GM19324 (cell line): ENCODE measurements around the gene EIF4G1.
"Not testable (repeated sequence)": the region's sequence is repeated elsewhere in the genome, so short reads cannot be mapped to it uniquely, and the experiment has no call there.

Experiments used
- ATAC-seq: cut with Tn5 transposase; IDR thresholded peaks from one replicate; pipeline ENCODE4 v1.9.1; 2021; ENCODE audit warnings: mild to moderate bottlenecking, moderate library complexity; ENCODE audit not compliant: unreplicated experiment, low FRiP score

Gene EIF4G1, protein sequence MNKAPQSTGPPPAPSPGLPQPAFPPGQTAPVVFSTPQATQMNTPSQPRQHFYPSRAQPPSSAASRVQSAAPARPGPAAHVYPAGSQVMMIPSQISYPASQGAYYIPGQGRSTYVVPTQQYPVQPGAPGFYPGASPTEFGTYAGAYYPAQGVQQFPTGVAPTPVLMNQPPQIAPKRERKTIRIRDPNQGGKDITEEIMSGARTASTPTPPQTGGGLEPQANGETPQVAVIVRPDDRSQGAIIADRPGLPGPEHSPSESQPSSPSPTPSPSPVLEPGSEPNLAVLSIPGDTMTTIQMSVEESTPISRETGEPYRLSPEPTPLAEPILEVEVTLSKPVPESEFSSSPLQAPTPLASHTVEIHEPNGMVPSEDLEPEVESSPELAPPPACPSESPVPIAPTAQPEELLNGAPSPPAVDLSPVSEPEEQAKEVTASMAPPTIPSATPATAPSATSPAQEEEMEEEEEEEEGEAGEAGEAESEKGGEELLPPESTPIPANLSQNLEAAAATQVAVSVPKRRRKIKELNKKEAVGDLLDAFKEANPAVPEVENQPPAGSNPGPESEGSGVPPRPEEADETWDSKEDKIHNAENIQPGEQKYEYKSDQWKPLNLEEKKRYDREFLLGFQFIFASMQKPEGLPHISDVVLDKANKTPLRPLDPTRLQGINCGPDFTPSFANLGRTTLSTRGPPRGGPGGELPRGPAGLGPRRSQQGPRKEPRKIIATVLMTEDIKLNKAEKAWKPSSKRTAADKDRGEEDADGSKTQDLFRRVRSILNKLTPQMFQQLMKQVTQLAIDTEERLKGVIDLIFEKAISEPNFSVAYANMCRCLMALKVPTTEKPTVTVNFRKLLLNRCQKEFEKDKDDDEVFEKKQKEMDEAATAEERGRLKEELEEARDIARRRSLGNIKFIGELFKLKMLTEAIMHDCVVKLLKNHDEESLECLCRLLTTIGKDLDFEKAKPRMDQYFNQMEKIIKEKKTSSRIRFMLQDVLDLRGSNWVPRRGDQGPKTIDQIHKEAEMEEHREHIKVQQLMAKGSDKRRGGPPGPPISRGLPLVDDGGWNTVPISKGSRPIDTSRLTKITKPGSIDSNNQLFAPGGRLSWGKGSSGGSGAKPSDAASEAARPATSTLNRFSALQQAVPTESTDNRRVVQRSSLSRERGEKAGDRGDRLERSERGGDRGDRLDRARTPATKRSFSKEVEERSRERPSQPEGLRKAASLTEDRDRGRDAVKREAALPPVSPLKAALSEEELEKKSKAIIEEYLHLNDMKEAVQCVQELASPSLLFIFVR (N-terminal part only)

GRCh38 chr3:184314363-184314699 is at the start of gene EIF4G1:
EIF4G1 (plus strand) TSS chr3:184314606; CDS start chr3:184315797, 1,191 bp downstream.
- ATAC-seq = peak; percentile 88

DNA sequence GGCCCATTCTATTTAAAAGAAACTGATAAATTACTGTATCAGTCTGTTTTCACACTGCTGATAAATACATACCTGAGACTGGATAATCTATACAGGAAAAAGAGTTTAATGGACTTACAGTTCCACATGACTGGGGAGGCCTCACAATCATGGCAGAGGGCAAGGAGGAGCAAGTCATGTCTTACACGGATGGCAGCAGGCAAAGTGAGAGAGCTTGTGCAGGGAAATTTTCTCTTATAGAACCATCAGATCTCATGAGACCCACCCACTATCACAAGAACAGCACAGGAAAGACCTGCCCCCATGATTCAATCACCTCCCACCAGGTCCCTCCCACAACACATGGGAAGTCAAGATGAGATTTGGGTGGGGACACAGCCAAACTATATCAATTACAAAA is 47.2 kb upstream of the EIF4G1 start:
- not testable (repeated sequence) for ATAC-seq

DNA sequence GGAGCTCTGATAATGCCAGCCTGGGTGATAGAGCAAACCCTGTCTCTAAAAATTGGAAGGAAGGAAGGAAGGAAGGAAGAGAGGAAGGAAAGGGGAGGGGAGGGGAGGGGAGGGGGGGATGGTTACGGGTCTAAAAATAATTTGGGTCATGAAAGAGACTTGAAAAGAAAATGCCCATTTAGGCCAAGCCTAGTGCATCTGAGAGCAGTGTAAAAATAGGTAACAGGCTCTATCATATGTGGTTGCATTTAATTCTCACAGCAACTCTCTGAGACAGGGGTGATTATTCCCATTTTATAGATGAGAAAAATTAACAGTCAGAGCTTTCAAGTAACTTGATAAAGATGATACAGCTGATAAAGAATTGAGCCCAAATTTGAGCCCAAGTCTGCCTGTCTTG is 42.1 kb upstream of the EIF4G1 start:
- ATAC-seq = no peak

- ATAC-seq = no peak
Measured at GRCh38 chr3:184275381-184275701, 39.1 kb upstream of the EIF4G1 start.

GRCh38 chr3:184275961-184276910 is 38.2 kb upstream of the EIF4G1 start, which contains the start of gene ECE2:
ECE2 (plus strand) TSS chr3:184276022; CDS start chr3:184276154, 132 bp downstream.
- no peak for ATAC-seq

DNA sequence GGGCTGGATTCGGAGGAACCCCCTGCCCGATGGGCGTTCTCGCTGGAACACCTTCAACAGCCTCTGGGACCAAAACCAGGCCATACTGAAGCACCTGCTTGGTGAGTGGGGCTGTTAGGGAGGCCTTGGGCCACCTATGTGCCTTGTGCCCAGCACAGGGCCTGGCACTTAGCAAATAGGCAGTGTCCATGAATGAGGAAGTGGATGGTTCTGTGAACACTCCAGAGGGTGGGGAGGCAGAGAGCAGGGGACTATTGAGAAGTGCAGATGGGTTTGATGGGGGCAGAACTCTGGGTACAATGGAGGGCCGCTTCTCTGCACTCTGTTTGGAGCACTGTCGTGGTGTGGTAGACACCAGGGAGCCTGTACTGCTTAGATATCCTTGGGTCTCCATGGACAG is 37.0 kb upstream of the EIF4G1 start:
- ATAC-seq = no peak

DNA sequence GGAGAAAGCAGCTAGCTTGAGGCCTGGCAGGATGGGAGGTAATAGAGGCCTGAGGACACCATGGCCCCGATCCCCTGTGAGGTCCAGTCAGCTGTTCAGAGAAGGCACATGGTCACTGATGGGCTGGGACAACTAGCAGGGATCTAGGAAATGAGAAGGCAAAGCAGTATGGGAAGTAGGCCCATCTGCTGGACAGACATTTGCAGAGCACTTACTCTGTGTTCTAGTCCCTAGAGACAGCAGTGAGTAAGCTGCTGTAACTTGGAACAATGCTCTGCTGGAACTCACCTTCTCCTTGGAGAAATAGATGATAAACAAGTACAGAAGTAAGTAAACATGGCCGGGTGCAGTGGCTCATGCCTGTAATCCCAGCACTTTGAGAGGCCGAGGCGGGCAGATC is 31.5 kb upstream of the EIF4G1 start:
- ATAC-seq = no peak

DNA sequence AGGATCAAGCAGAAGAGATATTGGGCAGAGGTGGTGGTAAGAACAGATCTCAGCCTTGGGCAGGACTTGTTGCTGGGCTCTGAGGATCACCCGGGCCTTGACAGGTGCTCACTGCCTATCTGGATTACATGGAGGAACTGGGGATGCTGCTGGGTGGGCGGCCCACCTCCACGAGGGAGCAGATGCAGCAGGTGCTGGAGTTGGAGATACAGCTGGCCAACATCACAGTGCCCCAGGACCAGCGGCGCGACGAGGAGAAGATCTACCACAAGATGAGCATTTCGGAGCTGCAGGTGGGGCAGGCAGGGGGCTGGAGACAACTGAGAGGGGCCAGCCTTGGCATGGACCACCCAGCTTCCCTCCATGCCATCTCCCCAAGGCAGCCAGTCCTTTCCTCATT is 30.7 kb upstream of the EIF4G1 start:
- no peak for ATAC-seq

DNA sequence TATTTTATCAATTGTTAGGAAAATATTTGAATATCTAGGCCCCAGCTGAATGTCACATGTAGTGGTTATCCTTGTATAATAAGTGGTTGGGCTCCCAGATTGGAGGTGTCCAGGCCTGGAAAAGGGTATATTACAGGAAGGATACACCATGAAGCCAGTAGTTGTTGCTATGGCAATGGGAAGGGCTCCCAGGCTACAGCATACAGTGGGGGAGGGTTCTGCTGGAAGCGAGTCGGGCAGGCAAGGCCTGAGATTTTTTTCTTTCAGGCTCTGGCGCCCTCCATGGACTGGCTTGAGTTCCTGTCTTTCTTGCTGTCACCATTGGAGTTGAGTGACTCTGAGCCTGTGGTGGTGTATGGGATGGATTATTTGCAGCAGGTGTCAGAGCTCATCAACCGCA is 29.7 kb upstream of the EIF4G1 start:
- no peak for ATAC-seq

- no peak for ATAC-seq
Measured at GRCh38 chr3:184289426-184289938, 24.9 kb upstream of the EIF4G1 start.

DNA sequence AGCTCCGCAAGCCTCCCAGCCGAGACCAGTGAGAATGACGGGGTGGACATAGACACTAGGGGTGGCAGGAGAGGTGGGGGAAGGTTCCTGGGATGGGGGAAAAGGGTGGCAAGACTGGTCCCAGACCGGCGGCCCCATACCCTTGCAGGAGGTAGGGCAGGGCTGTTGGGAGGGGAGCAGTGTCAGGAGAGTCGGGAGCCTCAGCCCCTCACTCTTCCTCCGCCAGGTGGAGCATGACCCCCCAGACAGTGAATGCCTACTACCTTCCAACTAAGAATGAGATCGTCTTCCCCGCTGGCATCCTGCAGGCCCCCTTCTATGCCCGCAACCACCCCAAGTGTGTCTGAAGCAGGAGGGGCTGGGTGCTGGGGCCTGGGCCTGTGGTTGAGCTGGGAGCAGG is 24.1 kb upstream of the EIF4G1 start:
- no peak for ATAC-seq

- no peak for ATAC-seq
Measured at GRCh38 chr3:184291044-184291737, 23.2 kb upstream of the EIF4G1 start.

GRCh38 chr3:184291738-184292445 is 22.5 kb upstream of the EIF4G1 start:
- no peak for ATAC-seq

- no peak for ATAC-seq
Measured at GRCh38 chr3:184295771-184296170, 18.6 kb upstream of the EIF4G1 start.

- ATAC-seq = no peak
Measured at GRCh38 chr3:184296616-184297015, 17.8 kb upstream of the EIF4G1 start.

GRCh38 chr3:184298759-184299487 is 15.5 kb upstream of the EIF4G1 start, which contains the start of gene PSMD2:
PSMD2 (plus strand) TSS chr3:184299241; CDS start chr3:184299267, 26 bp downstream.
- ATAC-seq = peak; percentile 97

DNA sequence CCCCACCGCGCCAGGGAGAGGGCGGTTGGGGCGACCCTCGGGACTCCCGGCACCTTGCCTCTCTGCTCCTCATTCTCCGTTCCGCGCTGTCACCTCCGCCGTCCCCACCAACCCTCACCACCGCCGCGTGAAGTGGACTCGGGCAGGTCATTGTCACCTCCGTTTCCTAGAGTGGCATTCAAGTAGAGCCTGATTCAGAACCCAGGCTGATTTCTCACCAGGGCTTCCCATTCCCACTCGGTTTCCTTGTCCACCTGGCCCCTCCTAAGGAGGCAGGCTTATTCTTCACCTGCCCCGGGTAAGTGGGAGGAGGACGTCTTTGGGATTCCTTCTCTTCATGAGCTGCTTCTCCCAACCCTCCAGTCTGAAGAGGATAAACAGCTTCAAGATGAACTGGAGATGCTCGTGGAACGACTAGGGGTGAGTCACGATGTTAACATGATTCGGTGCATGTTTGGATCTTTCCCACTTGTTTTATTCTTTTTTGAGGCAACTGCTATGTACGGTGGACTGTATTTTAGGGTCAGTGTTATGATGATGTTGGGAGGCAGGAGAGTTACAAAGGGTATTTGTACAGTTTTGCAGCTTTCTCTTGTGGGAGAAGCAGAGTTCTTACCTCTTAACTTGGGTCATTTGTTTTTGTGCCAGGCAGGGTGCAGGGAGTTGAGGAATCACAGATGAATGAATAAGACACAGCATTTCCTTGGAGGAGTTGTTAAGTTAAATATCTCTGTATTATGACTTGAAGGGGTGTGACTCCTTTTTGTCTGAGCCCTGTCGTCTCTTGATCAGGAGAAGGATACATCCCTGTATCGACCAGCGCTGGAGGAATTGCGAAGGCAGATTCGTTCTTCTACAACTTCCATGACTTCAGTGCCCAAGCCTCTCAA is 14.7 kb upstream of the EIF4G1 start:
- ATAC-seq = no peak
